HG03460 (cell line): ENCODE results near the gene SRMS.
A peak's percentile ranks its signal among the peaks of the same experiment; 100 is the strongest.

ENCODE experiments used
- ATAC-seq: cut with Tn5 transposase; IDR thresholded peaks from one replicate; pipeline ENCODE4 v1.9.1; 2021; ENCODE audit not compliant: unreplicated experiment

The SRMS gene

GRCh38 chr20:63553933-63554290 is 6.4 kb upstream of the SRMS start, which contains the start of gene FNDC11:
FNDC11 (plus strand) TSS chr20:63554159; CDS start chr20:63555664, 1,505 bp downstream.
- ATAC-seq = peak; percentile 29

GRCh38 chr20:63553251-63553932 is 5.8 kb upstream of the SRMS start:
- ATAC-seq = peak; percentile 37

- peak; percentile 40 for ATAC-seq
Measured at GRCh38 chr20:63552481-63553249, 5.1 kb upstream of the SRMS start.

GRCh38 chr20:63551068-63551467 is 3.5 kb upstream of the SRMS start:
- no peak for ATAC-seq

- ATAC-seq = no peak
Measured at GRCh38 chr20:63549679-63550282, 2.2 kb upstream of the SRMS start.

GRCh38 chr20:63549019-63549418 is 1.5 kb upstream of the SRMS start:
- ATAC-seq = no peak

- no peak for ATAC-seq
Measured at GRCh38 chr20:63548542-63548941, 993 bp upstream of the SRMS start.

- ATAC-seq = no peak
Measured at GRCh38 chr20:63546956-63547724, 409 bp downstream of the SRMS start.

- ATAC-seq = no peak
Measured at GRCh38 chr20:63546256-63546955, 1.1 kb downstream of the SRMS start.

- ATAC-seq = no peak
Measured at GRCh38 chr20:63545814-63546213, 1.7 kb downstream of the SRMS start.

- no peak for ATAC-seq
Measured at GRCh38 chr20:63544958-63545516, 2.5 kb downstream of the SRMS start.

- ATAC-seq = no peak
Measured at GRCh38 chr20:63544241-63544957, 3.1 kb downstream of the SRMS start.

- no peak for ATAC-seq
Measured at GRCh38 chr20:63543733-63544132, 3.8 kb downstream of the SRMS start.

GRCh38 chr20:63543131-63543530 is 4.4 kb downstream of the SRMS start:
- no peak for ATAC-seq

GRCh38 chr20:63542696-63543095 is 4.9 kb downstream of the SRMS start:
- no peak for ATAC-seq

- no peak for ATAC-seq
Measured at GRCh38 chr20:63542031-63542559, 5.5 kb downstream of the SRMS start.

- ATAC-seq = no peak
Measured at GRCh38 chr20:63541371-63541770, 6.2 kb downstream of the SRMS start.

GRCh38 chr20:63540417-63541186 is 6.9 kb downstream of the SRMS start:
- ATAC-seq = no peak
